ENCODE results near the gene DLAT. TPM values are rescaled to one million over a fixed set of nuclear protein-coding genes. Genes with fewer than 3 reads are reported as not detected.

Gene DLAT
- polyA plus RNA-seq, 3 donors: 5.8 to 14.6 (median 11.5) TPM

DNA sequence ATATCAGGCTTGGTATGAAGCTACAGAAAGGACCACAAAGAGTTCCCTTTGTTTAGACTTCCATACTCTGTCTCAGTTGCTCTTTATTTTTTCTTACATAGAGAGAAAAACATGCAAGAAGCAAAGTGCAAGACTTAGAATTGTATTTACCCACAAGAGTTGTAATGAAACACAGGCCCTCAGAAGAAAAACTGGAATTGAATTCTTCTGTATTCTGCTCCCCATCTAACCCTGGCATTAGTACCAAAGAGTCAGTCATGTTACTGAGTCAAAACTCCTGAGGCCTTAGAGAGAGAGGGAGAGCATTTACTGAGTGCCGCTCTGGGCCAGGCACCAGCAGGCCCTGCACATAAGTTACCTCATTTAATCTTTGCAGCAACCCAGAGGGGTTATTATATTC is 43.9 kb upstream of the DLAT start:
- H3K4me1 ChIP-seq (ENCODE audit: control insufficient read depth in 1 of 2, insufficient read depth in 2 of 2, low read length in 2 of 2): peaks cover 6 to 10% of the 10 kb centered on the region in 2 donors
- peaks cover 4 to 5% of the 10 kb centered on the region in 2 donors for H3K36me3 Mint-ChIP-seq
- no peak overlapping the region for H3K9ac ChIP-seq (ENCODE audit: insufficient read depth, low read length, poor library complexity, severe bottlenecking)
- H3K4me1 Mint-ChIP-seq: peaks cover 14% of the 10 kb centered on the region
- peaks cover 26 to 34% (median 29%) of the 10 kb centered on the region in 3 donors for H3K27me3 Mint-ChIP-seq (ENCODE audit: low read depth in 3 of 3)
- H3K4me2 ChIP-seq (replicated peaks; ENCODE audit: extremely low read depth, low read length, poor library complexity, severe bottlenecking): no peak overlapping the region
- H3K9me3 ChIP-seq (replicated peaks in 1 of 2; ENCODE audit: control insufficient read depth in 1 of 2, insufficient read depth in 1 of 2, low read length in 2 of 2): no peaks in the 10 kb centered on the region
- no CpG with 5 or more reads among the region's 1 CpG for WGBS (ENCODE audit: insufficient coverage)
- H3K27me3 ChIP-seq (ENCODE audit: control insufficient read depth in 2 of 2, insufficient read depth in 2 of 2, low read length in 2 of 2): peaks cover 13 to 27% of the 10 kb centered on the region in 2 donors
- TF ChIP-seq, protein P1, sequence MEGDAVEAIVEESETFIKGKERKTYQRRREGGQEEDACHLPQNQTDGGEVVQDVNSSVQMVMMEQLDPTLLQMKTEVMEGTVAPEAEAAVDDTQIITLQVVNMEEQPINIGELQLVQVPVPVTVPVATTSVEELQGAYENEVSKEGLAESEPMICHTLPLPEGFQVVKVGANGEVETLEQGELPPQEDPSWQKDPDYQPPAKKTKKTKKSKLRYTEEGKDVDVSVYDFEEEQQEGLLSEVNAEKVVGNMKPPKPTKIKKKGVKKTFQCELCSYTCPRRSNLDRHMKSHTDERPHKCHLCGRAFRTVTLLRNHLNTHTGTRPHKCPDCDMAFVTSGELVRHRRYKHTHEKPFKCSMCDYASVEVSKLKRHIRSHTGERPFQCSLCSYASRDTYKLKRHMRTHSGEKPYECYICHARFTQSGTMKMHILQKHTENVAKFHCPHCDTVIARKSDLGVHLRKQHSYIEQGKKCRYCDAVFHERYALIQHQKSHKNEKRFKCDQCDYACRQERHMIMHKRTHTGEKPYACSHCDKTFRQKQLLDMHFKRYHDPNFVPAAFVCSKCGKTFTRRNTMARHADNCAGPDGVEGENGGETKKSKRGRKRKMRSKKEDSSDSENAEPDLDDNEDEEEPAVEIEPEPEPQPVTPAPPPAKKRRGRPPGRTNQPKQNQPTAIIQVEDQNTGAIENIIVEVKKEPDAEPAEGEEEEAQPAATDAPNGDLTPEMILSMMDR (IDR thresholded peaks at IDR 0.05): no peak
- no peak overlapping the region for H3K27ac ChIP-seq (ENCODE audit: low read depth in 1 of 2, low read length in 2 of 2)
- H3K4me3 Mint-ChIP-seq: no peak overlapping the region
- no peak for DNase-seq
- H3K9me3 Mint-ChIP-seq: peaks cover 0 to 7% (median 2%) of the 10 kb centered on the region in 7 donors
- H3K27ac Mint-ChIP-seq: no peak overlapping the region
- H2AFZ ChIP-seq (ENCODE audit: insufficient read depth, low read depth, low read length, poor library complexity, severe bottlenecking): no peak overlapping the region
- no peaks in the 10 kb centered on the region for H4K20me1 ChIP-seq (ENCODE audit: insufficient read depth, low read length)
- H3K79me2 ChIP-seq (ENCODE audit: insufficient read depth, low read length): no peaks in the 10 kb centered on the region
- no peaks in the 10 kb centered on the region for H3K36me3 ChIP-seq (replicated peaks in 1 of 2; ENCODE audit: control insufficient read depth in 1 of 2, insufficient read depth in 2 of 2, low read length in 2 of 2)
- intact Hi-C loops (cut with micrococcal nuclease): loop anchor here in 1 of 2 donors (5.0 kb wide), 1 partner anchor 49 kb away; no protein-coding TSS in a partner anchor
- no peak overlapping the region for H3K4me3 ChIP-seq (replicated peaks in 1 of 3; ENCODE audit: low read depth in 2 of 3, low read length in 3 of 3)

DNA sequence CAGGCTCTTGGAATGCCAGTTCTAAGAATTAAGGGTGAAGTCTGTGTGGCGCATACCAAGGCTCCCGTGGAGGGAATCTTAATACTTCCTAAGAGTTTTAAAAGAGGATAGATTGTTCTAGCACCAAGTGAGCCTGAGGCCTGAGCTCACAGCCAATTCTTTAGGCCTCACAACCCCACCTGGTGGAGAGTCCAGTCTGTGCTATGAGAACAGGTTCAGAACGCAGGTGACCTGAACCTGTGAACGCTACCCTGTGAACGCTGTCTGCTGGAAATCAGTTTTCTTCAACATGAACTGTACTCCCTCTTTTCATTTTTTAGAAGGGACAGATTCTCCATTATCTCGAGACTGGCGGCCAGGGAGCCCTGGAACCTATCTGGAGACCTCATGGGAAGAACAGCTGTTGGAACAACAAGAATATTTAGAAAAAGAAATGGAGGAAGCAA is 43.2 kb upstream of the DLAT start:
- intact Hi-C loops (cut with micrococcal nuclease): loop anchor here in 1 of 2 donors (5.0 kb wide), 1 partner anchor 50 kb away; no protein-coding TSS in a partner anchor
- 44% methylated on average over 2 of the region's 7 CpGs for WGBS (ENCODE audit: insufficient coverage)
- TF ChIP-seq, protein P1 (IDR thresholded peaks at IDR 0.05): peak; percentile 67
- Mint-ChIP-seq H3K27me3 (ENCODE audit: low read depth in 3 of 3) (peaks cover 21 to 27% (median 22%) of the 10 kb centered on the region in 3 donors), H3K4me3 (no peak overlapping the region), H3K27ac (no peak overlapping the region), H3K36me3 (peaks cover 2% of the 10 kb centered on the region in 2 donors), H3K4me1 (peaks cover 10% of the 10 kb centered on the region), H3K9me3 (peaks cover 0 to 7% (median 0%) of the 10 kb centered on the region in 7 donors)
- Histone ChIP-seq H2AFZ (ENCODE audit: insufficient read depth, low read depth, low read length, poor library complexity, severe bottlenecking) (no peak overlapping the region), H3K36me3 (replicated peaks in 1 of 2; ENCODE audit: control insufficient read depth in 1 of 2, insufficient read depth in 2 of 2, low read length in 2 of 2) (no peaks in the 10 kb centered on the region), H3K9ac (ENCODE audit: insufficient read depth, low read length, poor library complexity, severe bottlenecking) (no peak overlapping the region), H3K4me3 (replicated peaks in 1 of 3; ENCODE audit: low read depth in 2 of 3, low read length in 3 of 3) (no peak overlapping the region), H3K4me1 (ENCODE audit: control insufficient read depth in 1 of 2, insufficient read depth in 2 of 2, low read length in 2 of 2) (peaks cover 6 to 10% of the 10 kb centered on the region in 2 donors), H3K27me3 (ENCODE audit: control insufficient read depth in 2 of 2, insufficient read depth in 2 of 2, low read length in 2 of 2) (peaks cover 13 to 20% of the 10 kb centered on the region in 2 donors), H3K79me2 (ENCODE audit: insufficient read depth, low read length) (no peaks in the 10 kb centered on the region), H3K9me3 (replicated peaks in 1 of 2; ENCODE audit: control insufficient read depth in 1 of 2, insufficient read depth in 1 of 2, low read length in 2 of 2) (no peaks in the 10 kb centered on the region), H3K27ac (ENCODE audit: low read depth in 1 of 2, low read length in 2 of 2) (no peak overlapping the region), H3K4me2 (replicated peaks; ENCODE audit: extremely low read depth, low read length, poor library complexity, severe bottlenecking) (no peak overlapping the region), H4K20me1 (ENCODE audit: insufficient read depth, low read length) (no peaks in the 10 kb centered on the region)
- peak in 1 of 3 donors; percentile 22 for DNase-seq
